Neuron (in vitro differentiated cells): ENCODE data around the gene URI1.
"Not testable (repeated sequence)": the region's sequence is repeated elsewhere in the genome, so short reads cannot be mapped to it uniquely, and the experiment has no call there.

Source experiments
- H2AFZ ChIP-seq: one replicate; pipeline ENCODE4 v1.6.1; 2013; ENCODE audit warnings: low read depth, mild to moderate bottlenecking, inconsistent platforms, low read length, moderate library complexity
- H3K27me3 ChIP-seq: one replicate; pipeline ENCODE4 v1.6.1; 2013; ENCODE audit warnings: low read length; ENCODE audit not compliant: insufficient read depth
- H3K36me3 ChIP-seq: one replicate; pipeline ENCODE4 v1.6.1; 2013; ENCODE audit warnings: low read length; ENCODE audit not compliant: insufficient read depth
- H3K4me1 ChIP-seq: one replicate; pipeline ENCODE4 v1.6.1; 2013; ENCODE audit warnings: low read length; ENCODE audit not compliant: insufficient read depth
- H3K4me3 ChIP-seq: 2 replicates; pipeline ENCODE4 v1.5.1; 2013; ENCODE audit warnings: mild to moderate bottlenecking, low read length, moderate library complexity
- H3K9me3 ChIP-seq: one replicate; pipeline ENCODE4 v1.6.1; 2013; ENCODE audit warnings: low read length

Gene URI1

DNA sequence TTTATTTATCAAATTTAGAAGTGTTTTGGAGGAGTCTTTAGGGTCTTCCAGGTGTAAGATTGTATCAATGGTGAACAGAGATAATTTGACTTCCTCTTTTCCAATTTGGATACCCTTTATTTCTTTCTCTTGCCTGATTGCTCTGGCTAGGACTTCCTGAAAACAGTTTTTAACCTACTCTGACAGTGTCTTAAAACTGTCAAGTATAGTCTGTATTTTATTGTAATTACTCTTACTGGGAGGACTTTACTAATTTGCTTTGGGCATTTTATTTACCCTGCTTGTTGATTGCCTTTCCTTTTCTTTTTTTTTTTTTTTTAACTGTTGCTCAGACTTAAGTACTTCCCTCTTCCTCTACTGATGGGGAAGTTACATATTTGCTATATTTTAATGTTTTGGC is 81.3 kb downstream of the URI1 start:
- Histone ChIP-seq H3K36me3 (peaks cover 2% of the 10 kb centered on the region), H3K4me3 (no peak overlapping the region), H3K4me1 (peaks cover 6% of the 10 kb centered on the region), H3K9me3 (peaks cover 6% of the 10 kb centered on the region), H2AFZ (no peak overlapping the region), H3K27me3 (no peaks in the 10 kb centered on the region)

DNA sequence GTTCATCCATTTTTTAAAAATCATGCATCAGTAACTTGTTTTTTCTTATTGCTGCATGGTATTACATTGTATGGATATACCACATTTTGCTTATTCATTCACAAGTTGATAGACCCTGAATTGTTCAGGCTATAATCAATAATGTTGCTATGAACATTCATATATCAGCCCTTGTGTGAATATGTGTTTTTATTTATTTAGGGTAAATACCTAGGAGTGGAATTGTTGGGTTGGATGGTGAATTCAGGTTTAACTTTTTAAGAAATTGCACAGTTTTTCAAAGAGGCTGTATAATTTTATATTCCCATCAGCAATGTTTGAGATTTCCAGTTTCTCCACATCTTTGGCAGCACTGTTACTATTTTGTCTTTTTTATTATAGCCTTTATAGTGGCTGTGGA is 82.1 kb downstream of the URI1 start:
- no peak overlapping the region for H2AFZ ChIP-seq
- no peaks in the 10 kb centered on the region for H3K27me3 ChIP-seq
- H3K9me3 ChIP-seq, result peaks cover 6% of the 10 kb centered on the region
- no peak overlapping the region for H3K4me3 ChIP-seq
- H3K36me3 ChIP-seq, result peaks cover 2% of the 10 kb centered on the region
- H3K4me1 ChIP-seq, result peaks cover 7% of the 10 kb centered on the region

DNA sequence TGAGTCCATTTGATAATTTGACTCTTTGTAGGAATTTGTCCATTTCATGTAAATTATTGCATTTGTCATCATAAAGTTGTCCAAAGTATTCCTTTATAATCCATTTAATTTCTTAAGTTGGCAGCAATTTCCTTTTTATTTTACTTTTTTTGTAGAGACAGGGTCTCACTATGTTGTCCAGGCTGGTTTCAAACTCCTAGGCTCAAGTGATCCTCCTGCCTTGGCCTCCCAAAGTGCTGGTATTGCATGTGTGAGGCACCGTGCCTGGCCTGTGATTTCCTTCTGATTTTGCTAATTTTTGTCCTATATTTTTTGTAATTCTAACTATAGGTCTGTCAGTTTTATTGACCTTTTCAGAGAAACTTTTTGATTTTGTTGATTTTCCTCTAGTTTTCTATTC is 84.9 kb downstream of the URI1 start:
- Histone ChIP-seq H3K27me3 (no peaks in the 10 kb centered on the region), H3K4me3 (no peak overlapping the region), H3K4me1 (peaks cover 7% of the 10 kb centered on the region), H3K36me3 (peaks cover 6% of the 10 kb centered on the region), H2AFZ (no peak overlapping the region), H3K9me3 (peaks cover 2% of the 10 kb centered on the region)

DNA sequence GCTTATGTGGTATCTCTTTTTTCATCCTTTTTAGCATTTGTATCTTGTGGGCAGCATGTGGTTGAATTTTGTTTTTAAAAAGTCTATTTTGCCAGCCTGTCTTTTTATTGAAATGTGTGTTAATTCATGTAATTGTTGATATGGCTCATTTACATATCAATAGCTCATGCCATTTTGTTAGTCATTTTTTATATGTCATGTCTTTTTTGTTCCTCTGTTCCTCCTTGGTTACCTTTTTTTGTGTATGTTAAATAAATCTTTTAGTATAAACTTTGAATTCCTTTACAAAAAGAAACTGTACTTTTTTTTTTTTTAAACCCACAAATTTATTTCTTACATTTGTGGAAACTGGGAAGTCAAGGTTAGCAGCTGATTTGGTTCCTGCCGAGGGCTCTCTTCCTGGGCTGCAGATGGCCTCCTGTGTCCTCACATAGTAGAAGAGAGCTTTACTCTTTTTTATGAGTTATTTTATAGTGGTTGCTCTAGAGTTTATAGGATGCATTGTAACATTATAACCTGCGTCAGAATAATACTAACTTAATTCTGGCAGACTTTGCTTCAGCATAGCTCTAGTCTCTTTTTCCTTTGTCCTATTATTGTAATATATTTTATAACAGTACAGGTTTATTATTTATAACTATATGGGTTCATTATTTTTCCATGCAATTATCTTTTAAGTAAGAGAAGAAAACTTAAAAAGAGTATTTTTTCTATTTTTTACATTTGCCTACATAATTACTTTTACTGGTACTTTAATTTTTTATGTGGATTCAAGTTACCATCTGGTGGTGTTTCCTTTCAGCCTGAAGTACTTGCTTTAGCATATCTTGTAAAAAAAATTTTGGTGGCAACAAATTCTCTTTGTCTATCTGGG is 86.3 kb downstream of the URI1 start:
- H3K4me1 ChIP-seq, result peaks cover 7% of the 10 kb centered on the region
- peaks cover 2% of the 10 kb centered on the region for H3K9me3 ChIP-seq
- H2AFZ ChIP-seq, result no peak overlapping the region
- H3K36me3 ChIP-seq, result peaks cover 6% of the 10 kb centered on the region
- H3K27me3 ChIP-seq, result no peaks in the 10 kb centered on the region
- no peak overlapping the region for H3K4me3 ChIP-seq

DNA sequence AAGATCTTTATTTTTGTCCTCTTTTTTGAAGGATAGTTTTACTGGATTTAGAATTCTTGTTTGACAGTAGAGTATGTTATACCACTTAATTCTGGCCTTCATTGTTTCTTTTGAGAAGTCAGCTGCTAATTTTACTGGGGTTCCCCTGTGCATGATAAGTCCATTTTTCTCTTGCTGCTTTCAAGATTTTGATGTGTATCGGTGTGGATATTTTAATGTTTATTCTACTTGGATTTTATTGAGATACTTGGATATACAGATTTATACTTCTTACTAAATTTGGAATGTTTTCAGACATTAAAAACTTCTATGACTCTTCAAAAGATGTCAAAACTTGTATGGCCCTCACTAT is 86.9 kb downstream of the URI1 start:
- peaks cover 6% of the 10 kb centered on the region for H3K36me3 ChIP-seq
- H3K9me3 ChIP-seq, result peaks cover 2% of the 10 kb centered on the region
- no peak overlapping the region for H3K4me3 ChIP-seq
- no peak overlapping the region for H2AFZ ChIP-seq
- H3K27me3 ChIP-seq, result no peaks in the 10 kb centered on the region
- H3K4me1 ChIP-seq, result peaks cover 7% of the 10 kb centered on the region

DNA sequence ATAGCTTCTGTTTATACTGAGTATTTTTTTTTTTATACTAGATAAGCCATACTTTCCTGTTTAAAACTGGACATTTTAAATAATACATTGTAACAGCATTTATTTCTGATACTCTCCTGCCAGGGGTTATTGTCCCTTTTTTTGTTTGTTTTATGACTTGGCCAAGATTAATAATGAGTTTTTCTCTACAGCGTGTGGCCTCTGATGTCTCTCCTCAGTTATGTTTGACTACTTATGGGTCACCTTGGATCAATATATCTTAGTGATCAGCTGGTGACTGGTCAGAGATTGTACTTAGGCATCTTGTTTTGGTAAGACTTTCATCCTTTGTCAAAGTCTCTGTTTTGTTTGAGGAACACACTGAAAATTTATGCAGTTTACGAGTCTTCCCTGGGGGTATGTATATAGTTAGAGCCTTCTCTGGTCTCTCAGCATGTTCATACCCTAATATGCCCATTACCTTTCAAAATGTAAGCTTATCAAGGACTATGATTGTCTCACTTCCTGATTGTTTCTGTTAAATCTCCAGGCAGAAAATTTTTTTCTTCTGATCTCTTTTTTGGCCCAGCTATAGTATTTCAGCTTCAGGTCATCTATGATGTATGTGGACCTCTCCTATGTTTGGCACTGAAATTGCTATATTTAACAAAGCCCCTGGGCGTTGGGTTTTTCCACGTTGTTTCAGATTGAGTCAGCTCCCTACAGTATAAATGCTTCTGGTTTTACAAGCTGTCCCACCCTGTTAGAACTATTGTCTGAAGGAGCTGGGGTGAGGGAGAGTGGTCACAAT is 87.9 kb downstream of the URI1 start:
- peaks cover 8% of the 10 kb centered on the region for H3K36me3 ChIP-seq
- peaks cover 2% of the 10 kb centered on the region for H3K9me3 ChIP-seq
- no peaks in the 10 kb centered on the region for H3K27me3 ChIP-seq
- H3K4me1 ChIP-seq, result peaks cover 7% of the 10 kb centered on the region
- H2AFZ ChIP-seq, result no peak overlapping the region
- H3K4me3 ChIP-seq, result no peak overlapping the region

DNA sequence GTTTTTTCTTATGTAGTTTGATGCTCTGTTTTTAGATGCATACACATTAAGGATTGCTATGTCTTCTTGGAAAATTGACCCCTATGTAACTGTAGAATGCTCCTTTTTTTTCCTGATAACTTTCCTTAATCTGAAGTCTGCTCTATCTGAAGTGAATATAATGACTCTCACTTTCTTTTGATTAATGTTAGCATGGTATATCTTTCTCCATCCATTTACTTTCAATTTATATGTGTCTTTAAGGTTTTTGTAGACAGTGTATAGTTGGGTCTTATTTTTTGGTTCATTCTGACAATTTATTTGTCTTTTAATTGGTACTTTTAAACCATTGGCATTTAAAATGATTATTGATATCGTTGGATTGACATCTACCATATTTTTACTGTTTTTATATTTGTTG is 92.3 kb downstream of the URI1 start:
- no peaks in the 10 kb centered on the region for H3K27me3 ChIP-seq
- H3K4me3 ChIP-seq, result no peak overlapping the region
- peaks cover 4% of the 10 kb centered on the region for H3K9me3 ChIP-seq
- no peaks in the 10 kb centered on the region for H3K4me1 ChIP-seq
- H3K36me3 ChIP-seq, result peaks cover 16% of the 10 kb centered on the region
- no peak overlapping the region for H2AFZ ChIP-seq

DNA sequence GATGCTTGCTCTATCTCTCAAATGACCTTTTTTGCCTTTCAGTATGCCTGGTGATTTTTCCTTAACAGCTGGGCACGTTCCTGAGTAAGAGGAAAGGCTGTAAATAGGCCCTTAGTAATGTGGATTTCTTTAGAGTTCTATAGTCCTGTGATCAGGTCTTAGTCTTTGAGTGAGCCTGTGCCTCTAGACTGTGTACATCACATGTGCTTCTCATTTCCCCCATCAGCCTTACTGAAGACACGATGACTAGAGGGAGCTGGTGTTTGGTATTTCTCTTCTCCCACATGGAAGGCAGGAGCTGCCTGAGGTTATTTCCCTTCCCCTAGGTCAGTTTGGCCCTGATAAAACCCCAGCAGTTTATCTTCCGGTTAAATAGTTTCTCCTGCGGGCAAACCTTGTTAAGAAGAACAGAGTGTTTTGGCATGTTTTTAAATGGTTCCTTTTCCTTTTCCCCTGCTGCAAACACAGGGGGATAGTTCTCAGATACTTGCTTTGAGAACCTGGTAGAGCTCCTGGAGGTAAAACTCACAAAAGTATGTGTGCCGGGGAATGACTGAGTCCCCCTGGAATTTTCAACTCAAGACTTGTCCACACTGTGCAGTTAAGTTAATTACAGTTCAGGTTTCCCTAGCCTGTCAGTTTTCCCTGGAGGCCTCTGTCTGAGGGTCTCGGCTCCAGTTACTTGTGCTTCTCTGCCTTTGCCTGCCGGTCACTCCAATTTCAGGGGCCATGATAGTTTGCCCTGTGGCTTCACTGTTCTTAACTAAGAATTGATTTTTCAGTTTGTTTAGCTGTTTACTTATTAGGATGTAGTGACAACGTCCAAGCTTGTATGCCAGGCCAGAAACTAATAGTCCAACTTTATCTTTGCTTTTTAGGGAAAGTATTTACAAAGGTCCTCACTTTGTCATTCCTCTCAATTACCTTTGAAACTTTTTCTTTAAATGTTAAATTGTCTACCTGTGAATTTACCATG is 94.4 kb downstream of the URI1 start:
- H3K27me3 ChIP-seq, result no peaks in the 10 kb centered on the region

DNA sequence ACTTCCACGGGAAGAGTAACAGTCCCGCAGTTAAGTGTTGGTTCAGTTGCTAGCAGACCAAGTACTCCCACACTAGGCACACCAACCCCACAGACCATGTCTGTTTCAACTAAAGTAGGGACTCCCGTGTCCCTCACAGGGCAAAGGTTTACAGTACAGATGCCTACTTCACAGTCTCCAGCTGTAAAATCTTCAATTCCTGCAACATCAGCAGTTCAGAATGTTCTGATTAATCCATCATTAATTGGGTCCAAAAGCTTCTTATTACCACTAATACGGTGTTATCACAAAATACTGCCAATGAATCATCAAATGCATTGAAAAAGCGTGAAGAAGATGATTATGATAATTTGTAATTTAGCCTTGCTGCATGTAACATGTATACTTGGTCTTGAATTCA is 95.8 kb downstream of the URI1 start:
- Histone ChIP-seq H3K27me3 (no peaks in the 10 kb centered on the region), H3K9me3 (peaks cover 10% of the 10 kb centered on the region), H3K4me1 (no peaks in the 10 kb centered on the region), H2AFZ (no peak overlapping the region), H3K36me3 (peaks cover 11% of the 10 kb centered on the region), H3K4me3 (no peak overlapping the region)

More for the DNA sequence above, 94.4 kb downstream of the URI1 start:
- Histone ChIP-seq H3K4me1 (no peaks in the 10 kb centered on the region), H3K4me3 (no peak overlapping the region), H3K36me3 (peaks cover 11% of the 10 kb centered on the region), H2AFZ (no peak overlapping the region), H3K9me3 (peaks cover 7% of the 10 kb centered on the region)

DNA sequence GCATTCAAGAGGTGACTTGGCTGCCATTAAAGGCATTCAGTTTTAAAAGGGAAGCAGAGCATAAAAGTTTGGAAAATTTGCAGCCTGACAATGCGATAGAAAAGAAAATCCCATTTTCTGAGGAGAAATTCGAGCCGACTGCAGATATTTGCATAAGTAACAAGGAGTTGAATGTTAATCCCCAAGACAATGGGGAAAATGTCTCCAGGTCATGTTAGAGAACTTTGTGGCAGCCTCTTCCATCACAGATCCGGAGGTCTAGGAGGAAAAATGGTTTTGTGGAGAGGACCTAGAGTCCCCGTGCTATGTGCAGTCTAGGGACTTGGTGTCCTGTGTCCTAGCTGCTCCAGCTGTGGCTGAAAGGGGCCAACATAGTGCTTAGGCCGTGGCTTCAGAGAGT is 99.9 kb downstream of the URI1 start:
- not testable (repeated sequence) for H3K27me3 ChIP-seq, H3K4me3 ChIP-seq, H2AFZ ChIP-seq, H3K36me3 ChIP-seq, H3K9me3 ChIP-seq
- H3K4me1 ChIP-seq, result peaks cover 11% of the 10 kb centered on the region

DNA sequence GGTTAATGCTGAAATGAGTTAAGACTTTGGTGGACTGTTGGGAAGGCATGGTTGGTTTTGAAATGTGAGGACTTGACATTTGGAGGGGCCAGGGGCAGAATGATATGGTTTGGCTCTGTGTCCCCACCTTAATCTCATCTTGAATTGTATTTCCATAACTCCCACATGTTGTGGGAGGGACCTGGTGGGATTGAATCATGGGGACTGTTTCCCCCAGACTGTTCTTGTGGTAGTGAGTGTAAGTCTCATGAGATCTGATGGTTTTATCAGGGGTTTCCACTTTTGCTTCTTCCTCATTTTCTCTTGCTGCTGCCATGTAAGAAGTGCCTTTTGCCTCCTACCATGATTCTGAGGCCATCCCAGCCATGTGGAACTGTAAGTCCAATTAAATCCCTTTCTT is 101.0 kb downstream of the URI1 start:
- H3K4me1 ChIP-seq, result peaks cover 14% of the 10 kb centered on the region
- H3K36me3 ChIP-seq, H2AFZ ChIP-seq, H3K9me3 ChIP-seq, H3K27me3 ChIP-seq, H3K4me3 ChIP-seq: not testable (repeated sequence)

DNA sequence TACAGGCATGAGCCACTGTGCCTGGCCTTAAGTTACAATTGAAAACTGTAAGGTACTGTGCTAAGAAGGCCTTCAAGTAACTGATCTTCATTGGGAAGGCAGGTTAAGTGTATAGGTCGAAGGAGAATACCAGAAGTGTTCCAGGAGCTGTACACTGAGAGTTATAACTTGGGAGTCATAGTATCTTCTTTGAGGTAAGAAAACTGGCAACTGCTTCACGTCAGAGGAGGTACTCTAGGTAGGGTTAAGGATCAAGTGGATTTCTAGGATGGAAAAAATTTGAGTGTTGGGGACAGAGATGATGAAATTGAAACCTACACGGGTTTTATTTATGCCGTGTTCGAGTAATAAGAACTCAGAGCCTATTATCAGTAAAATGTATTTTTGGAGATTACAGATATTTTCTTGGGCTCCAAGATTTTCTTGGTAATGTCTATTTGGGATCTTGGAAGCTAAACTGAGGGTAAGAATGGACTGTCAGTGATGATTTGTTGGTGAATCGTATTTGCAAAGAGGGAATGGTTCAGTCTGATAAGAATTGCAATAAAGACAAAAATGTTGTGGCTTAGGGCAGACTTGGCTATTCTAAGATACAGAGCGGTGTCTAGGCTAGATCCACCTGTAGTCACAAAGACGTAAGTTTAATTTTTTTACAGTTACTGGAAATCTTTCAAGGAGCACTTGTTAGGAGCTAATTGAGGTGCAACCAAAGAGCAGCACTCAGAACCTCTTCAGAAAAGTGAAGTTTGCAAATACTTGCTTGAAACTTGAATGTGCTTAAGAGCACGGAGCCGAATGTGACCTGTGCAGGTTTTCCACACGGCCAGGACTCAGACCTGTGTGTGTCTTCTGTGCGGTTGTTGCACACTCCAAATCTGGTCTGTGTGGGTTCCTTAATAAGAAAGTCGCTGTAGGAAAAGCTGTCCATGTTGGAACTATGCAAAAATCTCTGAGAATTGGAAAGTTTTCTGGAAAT is 102.5 kb downstream of the URI1 start:
- H2AFZ ChIP-seq, result no peak overlapping the region
- H3K36me3 ChIP-seq, result no peaks in the 10 kb centered on the region
- no peaks in the 10 kb centered on the region for H3K27me3 ChIP-seq
- H3K4me3 ChIP-seq, result no peak overlapping the region
- peaks cover 5% of the 10 kb centered on the region for H3K9me3 ChIP-seq
- H3K4me1 ChIP-seq, result peaks cover 24% of the 10 kb centered on the region
